ENCODE measurements around the gene ACTR8.
"Not testable (repeated sequence)": the region's sequence is repeated elsewhere in the genome, so short reads cannot be mapped to it uniquely, and the experiment has no call there.

The ACTR8 gene, protein sequence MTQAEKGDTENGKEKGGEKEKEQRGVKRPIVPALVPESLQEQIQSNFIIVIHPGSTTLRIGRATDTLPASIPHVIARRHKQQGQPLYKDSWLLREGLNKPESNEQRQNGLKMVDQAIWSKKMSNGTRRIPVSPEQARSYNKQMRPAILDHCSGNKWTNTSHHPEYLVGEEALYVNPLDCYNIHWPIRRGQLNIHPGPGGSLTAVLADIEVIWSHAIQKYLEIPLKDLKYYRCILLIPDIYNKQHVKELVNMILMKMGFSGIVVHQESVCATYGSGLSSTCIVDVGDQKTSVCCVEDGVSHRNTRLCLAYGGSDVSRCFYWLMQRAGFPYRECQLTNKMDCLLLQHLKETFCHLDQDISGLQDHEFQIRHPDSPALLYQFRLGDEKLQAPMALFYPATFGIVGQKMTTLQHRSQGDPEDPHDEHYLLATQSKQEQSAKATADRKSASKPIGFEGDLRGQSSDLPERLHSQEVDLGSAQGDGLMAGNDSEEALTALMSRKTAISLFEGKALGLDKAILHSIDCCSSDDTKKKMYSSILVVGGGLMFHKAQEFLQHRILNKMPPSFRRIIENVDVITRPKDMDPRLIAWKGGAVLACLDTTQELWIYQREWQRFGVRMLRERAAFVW

DNA sequence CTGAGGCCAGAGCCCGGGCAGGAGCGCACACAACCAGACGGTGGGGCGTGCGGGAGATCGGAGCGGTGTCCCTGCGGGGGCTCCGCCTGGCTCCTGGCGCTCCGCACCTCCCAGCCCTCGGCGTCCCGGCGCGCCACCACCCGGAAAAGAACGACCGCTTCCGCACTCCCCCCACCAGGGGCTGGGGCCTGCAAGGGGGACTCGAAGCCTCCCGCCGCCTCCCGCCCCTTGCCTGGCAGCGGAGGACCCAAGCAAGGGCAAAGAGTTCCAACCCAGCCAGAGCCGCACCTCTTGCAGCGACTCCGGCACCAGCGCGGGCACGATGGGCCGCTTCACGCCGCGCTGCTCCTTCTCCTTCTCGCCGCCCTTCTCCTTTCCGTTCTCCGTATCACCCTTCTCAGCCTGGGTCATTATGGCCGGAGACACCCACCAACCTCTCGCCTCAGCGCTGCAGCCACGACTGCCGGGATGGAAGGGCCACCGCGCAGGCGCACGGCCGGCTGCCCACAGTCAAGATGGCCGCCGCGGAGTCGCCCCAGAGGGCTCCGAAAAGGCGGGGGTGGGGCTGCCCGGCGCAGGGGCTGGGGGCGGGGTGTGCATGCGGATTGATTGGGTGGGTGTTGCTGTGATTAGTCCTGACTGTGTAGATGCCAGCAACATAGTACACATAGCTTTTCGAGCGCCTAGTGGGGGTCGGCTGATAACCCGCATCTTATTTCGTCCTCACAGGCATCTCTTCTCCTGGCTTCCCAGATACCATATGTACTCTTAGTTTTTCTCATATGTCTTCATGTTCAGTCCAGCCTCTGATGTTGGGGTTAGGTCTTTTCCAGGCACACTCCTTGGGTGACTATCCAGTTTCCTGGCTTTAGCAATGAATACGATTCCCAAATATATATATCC lies at the start of gene ACTR8:
Gene ACTR8 (minus strand): TSS at position 462 of the 903 bp plus-strand sequence. CDS start 51 bp downstream, at position 411.
- H3K4me3 ChIP-seq (ENCODE audit: low read depth, low read length): peak within 1 kb of the TSS; percentile 91
- TF ChIP-seq, protein P1, sequence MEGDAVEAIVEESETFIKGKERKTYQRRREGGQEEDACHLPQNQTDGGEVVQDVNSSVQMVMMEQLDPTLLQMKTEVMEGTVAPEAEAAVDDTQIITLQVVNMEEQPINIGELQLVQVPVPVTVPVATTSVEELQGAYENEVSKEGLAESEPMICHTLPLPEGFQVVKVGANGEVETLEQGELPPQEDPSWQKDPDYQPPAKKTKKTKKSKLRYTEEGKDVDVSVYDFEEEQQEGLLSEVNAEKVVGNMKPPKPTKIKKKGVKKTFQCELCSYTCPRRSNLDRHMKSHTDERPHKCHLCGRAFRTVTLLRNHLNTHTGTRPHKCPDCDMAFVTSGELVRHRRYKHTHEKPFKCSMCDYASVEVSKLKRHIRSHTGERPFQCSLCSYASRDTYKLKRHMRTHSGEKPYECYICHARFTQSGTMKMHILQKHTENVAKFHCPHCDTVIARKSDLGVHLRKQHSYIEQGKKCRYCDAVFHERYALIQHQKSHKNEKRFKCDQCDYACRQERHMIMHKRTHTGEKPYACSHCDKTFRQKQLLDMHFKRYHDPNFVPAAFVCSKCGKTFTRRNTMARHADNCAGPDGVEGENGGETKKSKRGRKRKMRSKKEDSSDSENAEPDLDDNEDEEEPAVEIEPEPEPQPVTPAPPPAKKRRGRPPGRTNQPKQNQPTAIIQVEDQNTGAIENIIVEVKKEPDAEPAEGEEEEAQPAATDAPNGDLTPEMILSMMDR (IDR thresholded peaks at IDR 0.05; ENCODE audit: low read depth, low read length): no peak

DNA sequence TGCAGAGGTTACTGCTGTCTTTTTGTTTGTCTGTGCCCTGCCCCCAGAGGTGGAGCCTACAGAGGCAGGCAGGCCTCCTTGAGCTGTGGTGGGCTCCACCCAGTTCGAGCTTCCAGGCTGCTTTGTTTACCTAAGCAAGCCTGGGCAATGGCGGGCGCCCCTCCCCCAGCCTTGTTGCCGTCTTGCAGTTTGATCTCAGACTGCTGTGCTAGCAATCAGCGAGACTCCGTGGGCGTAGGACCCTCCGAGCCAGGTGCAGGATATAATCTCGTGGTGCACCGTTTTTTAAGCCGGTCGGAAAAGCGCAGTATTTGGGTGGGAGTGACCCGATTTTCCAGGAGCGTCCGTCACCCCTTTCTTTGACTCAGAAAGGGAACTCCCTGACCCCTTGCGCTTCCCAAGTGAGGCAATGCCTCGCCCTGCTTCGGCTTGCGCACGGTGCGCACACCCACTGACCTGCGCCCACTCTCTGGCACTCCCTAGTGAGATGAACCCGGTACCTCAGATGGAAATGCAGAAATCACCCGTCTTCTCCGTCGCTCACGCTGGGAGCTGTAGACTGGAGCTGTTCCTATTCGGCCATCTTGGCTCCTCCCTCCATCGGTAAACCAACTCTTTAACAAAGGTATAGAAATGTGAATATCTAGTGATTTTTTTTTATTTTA lies 45.4 kb upstream of the ACTR8 start:
- not testable (repeated sequence) for H3K4me3 ChIP-seq (ENCODE audit: low read depth, low read length)

DNA sequence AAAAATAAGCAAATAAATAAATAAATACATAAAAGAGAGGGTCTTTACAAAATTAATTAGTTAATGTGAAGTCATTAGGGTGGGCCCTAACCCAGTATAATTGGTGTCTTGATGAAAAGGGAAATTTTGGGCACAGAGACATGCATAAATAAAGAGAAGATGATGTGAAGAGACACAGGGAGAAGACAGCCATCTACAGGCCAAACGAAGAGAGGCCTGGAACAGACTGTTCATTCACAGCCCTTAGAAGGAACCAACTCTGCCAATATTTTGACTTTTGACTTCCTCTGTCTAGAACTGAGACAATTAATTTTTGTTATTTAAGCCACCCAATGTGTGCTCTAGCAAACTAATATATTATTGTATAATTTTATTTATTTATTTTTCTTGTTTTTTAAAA lies 39.3 kb upstream of the ACTR8 start:
- TF ChIP-seq, protein P1 (IDR thresholded peaks at IDR 0.05; ENCODE audit: low read depth, low read length): no peak
- no peak overlapping the region for H3K4me3 ChIP-seq (ENCODE audit: low read depth, low read length)

DNA sequence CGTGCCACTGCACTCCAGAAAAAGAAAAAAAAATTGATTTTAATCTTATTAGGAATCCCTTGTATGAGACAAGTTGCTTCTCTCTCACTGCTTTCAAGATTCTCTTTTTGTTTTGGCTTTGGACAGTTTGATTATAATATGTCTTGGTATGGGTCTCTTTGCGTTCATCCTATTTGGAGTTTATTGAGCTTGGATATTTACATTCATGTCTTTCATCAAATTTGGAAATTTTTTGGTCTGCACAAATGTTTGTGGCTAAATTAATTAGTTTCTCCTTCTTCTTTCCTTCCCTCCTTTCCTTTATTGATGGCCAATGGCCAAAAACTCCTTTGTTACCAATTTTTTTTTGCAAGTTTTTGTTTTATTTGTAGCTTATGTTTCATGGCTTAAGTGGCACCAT lies 37.8 kb upstream of the ACTR8 start:
- no peak overlapping the region for H3K4me3 ChIP-seq (ENCODE audit: low read depth, low read length)
- TF ChIP-seq, protein P1 (IDR thresholded peaks at IDR 0.05; ENCODE audit: low read depth, low read length): no peak

DNA sequence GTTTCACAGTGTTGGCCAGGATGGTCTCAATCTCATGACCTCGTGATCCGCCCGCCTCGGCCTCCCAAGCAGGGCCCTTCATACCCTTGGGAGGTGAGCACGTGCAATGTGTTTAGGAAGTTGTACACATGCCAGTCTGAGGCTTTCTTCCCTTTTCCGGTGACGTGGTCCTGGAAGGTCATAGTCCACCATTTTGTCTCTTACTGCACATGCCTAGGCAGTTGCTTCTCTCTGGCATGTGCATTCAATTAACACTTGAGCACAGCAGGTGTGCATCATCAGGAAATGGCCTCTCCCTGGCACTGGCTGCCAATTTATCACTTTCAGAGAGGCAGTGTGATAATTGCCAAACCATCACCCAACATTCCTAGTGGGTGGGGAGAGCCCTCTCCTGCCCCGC lies 31.4 kb upstream of the ACTR8 start:
- no peak overlapping the region for H3K4me3 ChIP-seq (ENCODE audit: low read depth, low read length)
- TF ChIP-seq, protein P1 (IDR thresholded peaks at IDR 0.05; ENCODE audit: low read depth, low read length): no peak

DNA sequence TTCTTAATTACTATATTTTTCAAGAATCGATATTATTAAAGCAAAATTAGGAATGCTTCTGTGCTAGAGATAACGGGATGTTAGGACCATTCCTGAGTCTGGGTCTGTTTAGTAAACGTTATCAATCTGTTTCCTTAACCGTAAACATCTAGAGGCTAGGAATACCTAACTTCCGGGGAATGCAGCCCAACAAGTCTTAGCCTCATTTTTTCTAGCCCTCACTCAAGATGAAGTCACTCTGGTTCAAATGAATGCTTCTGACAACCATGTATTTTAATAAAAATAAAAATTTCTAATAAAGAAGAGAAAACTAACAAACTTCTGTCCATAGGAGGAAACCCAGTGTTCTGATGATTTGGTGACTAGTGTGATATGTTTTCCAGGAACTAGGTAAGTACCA lies 20.8 kb upstream of the ACTR8 start:
- no peak overlapping the region for H3K4me3 ChIP-seq (ENCODE audit: low read depth, low read length)
- TF ChIP-seq, protein P1 (IDR thresholded peaks at IDR 0.05; ENCODE audit: low read depth, low read length): no peak

DNA sequence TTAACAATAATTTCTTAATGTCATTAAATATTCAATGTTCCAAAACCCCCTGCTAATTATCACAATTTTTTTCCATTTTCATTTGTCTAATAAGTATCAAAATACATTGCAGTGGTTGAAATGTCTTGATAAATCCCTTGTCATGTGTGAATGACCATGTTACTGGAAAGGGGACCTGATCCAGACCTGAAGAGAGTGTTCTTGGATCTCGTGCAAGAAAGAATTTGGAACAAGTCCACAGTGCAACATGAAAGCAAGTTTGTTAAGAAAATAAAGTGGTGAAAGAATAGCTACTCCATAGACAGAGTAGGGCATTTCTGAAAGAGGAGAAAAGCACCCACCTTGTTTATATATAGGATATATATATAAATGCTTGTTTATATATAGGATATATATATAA lies 20.1 kb upstream of the ACTR8 start:
- H3K4me3 ChIP-seq (ENCODE audit: low read depth, low read length): no peak overlapping the region
- TF ChIP-seq, protein P1 (IDR thresholded peaks at IDR 0.05; ENCODE audit: low read depth, low read length): no peak
